ENCODE results near the gene MCRIP2.

MCRIP2 gene

DNA sequence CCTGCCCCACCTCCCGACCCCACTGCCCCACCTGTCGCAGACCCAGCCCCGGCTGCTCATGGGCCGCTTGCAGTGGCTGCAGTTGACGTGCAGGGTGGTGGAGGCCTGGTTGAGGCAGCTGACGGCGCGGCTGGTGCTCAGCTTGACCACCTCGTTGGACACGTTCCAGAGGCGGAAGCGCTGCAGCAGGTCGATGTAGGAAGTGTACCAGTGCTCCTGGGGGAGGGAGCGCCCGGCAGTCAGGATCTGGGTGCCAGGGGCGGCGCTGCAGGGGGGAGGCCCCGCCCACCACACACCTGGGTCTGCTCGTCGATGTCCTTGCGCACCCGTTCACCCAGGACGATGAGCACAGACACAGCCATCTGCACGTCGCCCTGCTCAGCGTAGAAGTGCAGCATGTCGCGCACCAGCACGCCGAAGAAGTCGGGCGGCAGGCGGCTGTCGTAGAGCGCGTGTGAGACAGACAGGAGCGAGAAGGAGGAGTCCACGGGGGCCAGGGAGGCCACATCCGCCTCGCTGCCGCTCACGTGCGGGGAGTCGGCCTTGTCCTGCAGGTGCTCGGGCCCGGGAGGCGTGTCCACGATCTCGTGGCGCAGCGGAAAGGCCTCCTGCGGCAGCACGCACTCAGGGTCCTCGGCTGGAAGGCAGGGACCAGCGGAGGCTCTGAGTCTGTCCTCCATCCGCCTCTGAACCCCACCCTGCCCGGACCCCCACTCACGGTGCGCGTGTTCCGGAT lies 43.5 kb downstream of the MCRIP2 start:
- Histone ChIP-seq H3K27me3 (replicated peaks; ENCODE audit: insufficient read depth, low read length) (no peaks in the 10 kb centered on the region), H3F3A (ENCODE audit: insufficient read depth, low read length) (0 out of 2 replicates have a peak, but pooled peaks cover 4% of the 10 kb centered on the region), H2AFZ (ENCODE audit: low read length) (no peak overlapping the region), H3K4me2 (ENCODE audit: low read depth, low read length) (no peak overlapping the region), H3K79me2 (ENCODE audit: low read length) (peaks cover 47% of the 10 kb centered on the region), H3K27ac (ENCODE audit: low read length) (no peak overlapping the region), H3K9ac (ENCODE audit: low read length) (no peak overlapping the region), H3K36me3 (replicated peaks; ENCODE audit: insufficient read depth, low read length) (no peaks in the 10 kb centered on the region), H3K4me1 (ENCODE audit: low read length) (peaks cover 14% of the 10 kb centered on the region), H3K9me3 (replicated peaks; ENCODE audit: insufficient read depth, low read length) (no peaks in the 10 kb centered on the region), H3K4me3 (ENCODE audit: low read length) (no peak overlapping the region), H4K20me1 (ENCODE audit: insufficient read depth, low read length) (no peaks in the 10 kb centered on the region), H3K9me2 (replicated peaks; ENCODE audit: insufficient read depth, low read length) (no peaks in the 10 kb centered on the region)
- no peak for TF ChIP-seq EZH2 (optimal IDR thresholded peaks at IDR 0.05; ENCODE audit: low read depth, low read length)
- no peak for TF ChIP-seq EZH2phosphoT487 (IDR thresholded peaks at IDR 0.05; ENCODE audit: low read length)
- TF ChIP-seq, protein P1, sequence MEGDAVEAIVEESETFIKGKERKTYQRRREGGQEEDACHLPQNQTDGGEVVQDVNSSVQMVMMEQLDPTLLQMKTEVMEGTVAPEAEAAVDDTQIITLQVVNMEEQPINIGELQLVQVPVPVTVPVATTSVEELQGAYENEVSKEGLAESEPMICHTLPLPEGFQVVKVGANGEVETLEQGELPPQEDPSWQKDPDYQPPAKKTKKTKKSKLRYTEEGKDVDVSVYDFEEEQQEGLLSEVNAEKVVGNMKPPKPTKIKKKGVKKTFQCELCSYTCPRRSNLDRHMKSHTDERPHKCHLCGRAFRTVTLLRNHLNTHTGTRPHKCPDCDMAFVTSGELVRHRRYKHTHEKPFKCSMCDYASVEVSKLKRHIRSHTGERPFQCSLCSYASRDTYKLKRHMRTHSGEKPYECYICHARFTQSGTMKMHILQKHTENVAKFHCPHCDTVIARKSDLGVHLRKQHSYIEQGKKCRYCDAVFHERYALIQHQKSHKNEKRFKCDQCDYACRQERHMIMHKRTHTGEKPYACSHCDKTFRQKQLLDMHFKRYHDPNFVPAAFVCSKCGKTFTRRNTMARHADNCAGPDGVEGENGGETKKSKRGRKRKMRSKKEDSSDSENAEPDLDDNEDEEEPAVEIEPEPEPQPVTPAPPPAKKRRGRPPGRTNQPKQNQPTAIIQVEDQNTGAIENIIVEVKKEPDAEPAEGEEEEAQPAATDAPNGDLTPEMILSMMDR (IDR thresholded peaks at IDR 0.05; ENCODE audit: low read length) = no peak
- DNase-seq = no peak

DNA sequence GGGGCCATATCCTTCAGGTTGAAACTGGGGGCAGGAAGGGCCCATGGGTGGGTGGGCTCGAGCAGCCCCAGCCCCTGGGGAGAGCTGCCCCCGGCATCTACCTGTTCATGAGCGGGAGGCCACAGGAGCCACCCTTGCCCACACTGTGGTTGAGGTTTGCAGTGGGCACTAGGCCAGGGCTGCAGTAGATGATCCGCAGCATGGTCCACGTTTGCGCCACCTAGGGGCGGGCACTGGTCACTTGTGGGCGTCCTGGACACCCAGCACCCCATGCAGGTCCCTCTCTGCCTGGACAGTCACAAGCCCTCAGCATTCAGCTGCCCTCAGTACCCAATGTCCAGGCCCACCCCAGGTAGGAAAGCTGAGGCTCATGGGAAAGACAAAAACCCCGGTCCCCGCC lies 44.3 kb downstream of the MCRIP2 start:
- Histone ChIP-seq H2AFZ (ENCODE audit: low read length) (no peak overlapping the region), H3K27ac (ENCODE audit: low read length) (no peak overlapping the region), H3K4me1 (ENCODE audit: low read length) (peaks cover 13% of the 10 kb centered on the region), H3K4me3 (ENCODE audit: low read length) (no peak overlapping the region), H3K9me3 (replicated peaks; ENCODE audit: insufficient read depth, low read length) (no peaks in the 10 kb centered on the region), H3K4me2 (ENCODE audit: low read depth, low read length) (no peak overlapping the region), H3F3A (ENCODE audit: insufficient read depth, low read length) (0 out of 2 replicates have a peak, but pooled peaks cover under 1% of the 10 kb centered on the region), H3K79me2 (ENCODE audit: low read length) (peaks cover 43% of the 10 kb centered on the region), H3K36me3 (replicated peaks; ENCODE audit: insufficient read depth, low read length) (no peaks in the 10 kb centered on the region), H4K20me1 (ENCODE audit: insufficient read depth, low read length) (no peaks in the 10 kb centered on the region), H3K27me3 (replicated peaks; ENCODE audit: insufficient read depth, low read length) (peaks cover 2% of the 10 kb centered on the region; the same call in 1 of the 2 replicates), H3K9ac (ENCODE audit: low read length) (no peak overlapping the region), H3K9me2 (replicated peaks; ENCODE audit: insufficient read depth, low read length) (no peaks in the 10 kb centered on the region)
- DNase-seq = no peak
- TF ChIP-seq EZH2 (optimal IDR thresholded peaks at IDR 0.05; ENCODE audit: low read depth, low read length) = no peak
- TF ChIP-seq, protein P1 (IDR thresholded peaks at IDR 0.05; ENCODE audit: low read length) = 0 out of 2 replicates have a peak, but pooled peaks have one; percentile 13

DNA sequence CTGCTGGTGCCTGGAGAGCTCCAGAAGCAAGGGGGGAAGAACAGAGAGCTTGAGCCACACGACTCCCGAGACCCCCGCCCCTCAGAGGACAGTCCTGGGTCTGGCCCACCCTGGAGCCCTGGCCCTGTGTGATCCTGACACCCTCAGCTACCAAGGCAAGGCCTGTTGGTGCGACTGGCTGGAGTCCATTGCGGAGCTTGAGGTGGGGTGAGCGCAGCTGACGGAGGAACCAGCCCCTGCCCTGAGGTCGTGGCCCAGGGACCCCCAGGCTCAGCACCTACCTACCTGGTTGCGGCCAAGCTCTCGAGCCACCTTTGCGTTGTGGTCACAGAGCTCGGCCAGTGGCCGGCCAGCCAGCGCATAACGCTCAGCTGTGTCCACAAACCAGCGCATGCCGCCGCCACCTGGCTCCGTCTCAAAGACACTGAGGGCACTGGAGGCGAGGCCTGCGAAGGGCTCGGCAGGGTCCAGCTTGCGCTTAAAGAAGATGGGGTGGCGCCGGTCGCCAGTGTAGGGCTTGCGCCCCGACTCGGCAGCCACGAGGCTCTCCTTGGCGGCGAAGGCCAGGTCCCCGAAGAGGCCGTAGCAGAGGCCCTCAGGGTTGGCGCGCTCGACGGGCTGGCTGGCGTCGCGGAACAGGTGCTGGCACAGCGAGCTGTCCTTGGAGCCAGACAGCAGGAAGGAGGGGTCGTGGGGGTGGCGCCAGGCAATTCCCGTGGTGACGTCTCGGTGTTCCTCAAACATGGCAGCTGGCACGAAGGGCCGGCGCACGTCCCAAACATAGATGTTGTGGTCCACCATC lies 45.0 kb downstream of the MCRIP2 start:
- Histone ChIP-seq H3K9me3 (replicated peaks; ENCODE audit: insufficient read depth, low read length) (no peaks in the 10 kb centered on the region), H3K9me2 (replicated peaks; ENCODE audit: insufficient read depth, low read length) (no peaks in the 10 kb centered on the region), H3F3A (ENCODE audit: insufficient read depth, low read length) (no peaks in the 10 kb centered on the region), H3K9ac (ENCODE audit: low read length) (no peak overlapping the region), H3K27me3 (replicated peaks; ENCODE audit: insufficient read depth, low read length) (peaks cover 9% of the 10 kb centered on the region), H3K27ac (ENCODE audit: low read length) (no peak overlapping the region), H2AFZ (ENCODE audit: low read length) (no peak overlapping the region), H3K4me3 (ENCODE audit: low read length) (no peak overlapping the region), H3K79me2 (ENCODE audit: low read length) (peaks cover 36% of the 10 kb centered on the region), H3K4me1 (ENCODE audit: low read length) (peaks cover 6% of the 10 kb centered on the region), H3K36me3 (replicated peaks; ENCODE audit: insufficient read depth, low read length) (no peaks in the 10 kb centered on the region), H4K20me1 (ENCODE audit: insufficient read depth, low read length) (no peaks in the 10 kb centered on the region), H3K4me2 (ENCODE audit: low read depth, low read length) (no peak overlapping the region)
- TF ChIP-seq EZH2phosphoT487 (IDR thresholded peaks at IDR 0.05; ENCODE audit: low read length) = no peak
- no peak for TF ChIP-seq EZH2 (optimal IDR thresholded peaks at IDR 0.05; ENCODE audit: low read depth, low read length)
- TF ChIP-seq, protein P1 (IDR thresholded peaks at IDR 0.05; ENCODE audit: low read length) = no peak
- DNase-seq = no peak
